DMS79 (cell line): ENCODE results near the gene RPL9.
"Not testable (repeated sequence)": the region's sequence is repeated elsewhere in the genome, so short reads cannot be mapped to it uniquely, and the experiment has no call there.

Experiments
- DNase-seq: peaks from one replicate; lab custom pipeline; 2025; lab: John Stamatoyannopoulos, UW

Gene RPL9

GRCh38 chr4:39458505-39459300 is at the start of gene RPL9, which contains the start of gene LIAS:
TSS of gene RPL9 (minus strand) at chr4:39458922. CDS start at chr4:39458439, 483 bp downstream.
TSS of gene LIAS (plus strand) at chr4:39459056. CDS start at chr4:39459118, 62 bp downstream.
- peak; percentile 71 for DNase-seq

- DNase-seq: no peak
Observed at GRCh38 chr4:39505581-39505980, 46.9 kb upstream of the RPL9 start.

- no peak for DNase-seq
Observed at GRCh38 chr4:39504538-39504937, 45.8 kb upstream of the RPL9 start.

- DNase-seq: not testable (repeated sequence)
Observed at GRCh38 chr4:39502664-39503035, 43.9 kb upstream of the RPL9 start.

GRCh38 chr4:39502019-39502663 is 43.4 kb upstream of the RPL9 start:
- no peak for DNase-seq

- no peak for DNase-seq
Observed at GRCh38 chr4:39498727-39499020, 40.0 kb upstream of the RPL9 start.

GRCh38 chr4:39497909-39498726 is 39.4 kb upstream of the RPL9 start:
- no peak for DNase-seq

GRCh38 chr4:39495446-39496213 is 36.9 kb upstream of the RPL9 start:
- no peak for DNase-seq

- DNase-seq: no peak
Observed at GRCh38 chr4:39494354-39494753, 35.6 kb upstream of the RPL9 start.

GRCh38 chr4:39490322-39490721 is 31.6 kb upstream of the RPL9 start:
- no peak for DNase-seq

GRCh38 chr4:39486221-39486804 is 27.6 kb upstream of the RPL9 start:
- no peak for DNase-seq

GRCh38 chr4:39484582-39485272 is 26.0 kb upstream of the RPL9 start:
- DNase-seq: no peak

GRCh38 chr4:39480902-39481695 is 22.4 kb upstream of the RPL9 start:
- no peak for DNase-seq

GRCh38 chr4:39480251-39480650 is 21.5 kb upstream of the RPL9 start:
- no peak for DNase-seq

GRCh38 chr4:39476187-39476895 is 17.6 kb upstream of the RPL9 start:
- DNase-seq: no peak

- no peak for DNase-seq
Observed at GRCh38 chr4:39472396-39472795, 13.7 kb upstream of the RPL9 start.

- DNase-seq: no peak
Observed at GRCh38 chr4:39470402-39470801, 11.7 kb upstream of the RPL9 start.

- DNase-seq: no peak
Observed at GRCh38 chr4:39469429-39470077, 10.8 kb upstream of the RPL9 start.

GRCh38 chr4:39467464-39467863 is 8.7 kb upstream of the RPL9 start:
- DNase-seq: no peak
